Caco-2 (cell line): ENCODE data around the gene GRM5. TPM values are rescaled to one million over a fixed set of nuclear protein-coding genes. Genes with fewer than 3 reads are reported as not detected.

Source experiments
- BruUV-seq: library from RNA; stranded (reverse); fragments of 400-500 nt; replicated peaks from 2 replicates; lab custom pipeline; 2021; lab: Mats Ljungman, UMichigan
- CTCF ChIA-PET: fragments of 300-600 bp; sonication (Branson Sonifier 250); formaldehyde crosslinking; loops from one replicate; lab custom pipeline; 2022; ENCODE audit warnings: antibody characterized with exemption; lab: Charles Lee
- POLR2A ChIA-PET: fragments of 300-600 bp; sonication (Branson Sonifier 250); formaldehyde crosslinking; loops from one replicate; lab custom pipeline; 2022; ENCODE audit warnings: antibody characterized with exemption; lab: Charles Lee
- DNase-seq, 2 experiments: peaks; one replicate each; pipeline versions ENCODE4 v3.0.0 to v3.0.0-alpha.2; 2020 to 2022
- H3K27me3 ChIP-seq: replicated peaks from 2 replicates; pipeline ENCODE4 v1.6.0; 2011; ENCODE audit warnings: low read length; ENCODE audit not compliant: control insufficient read depth, insufficient read depth
- H3K36me3 ChIP-seq: 2 replicates; pipeline ENCODE4 v1.5.1; 2011; ENCODE audit warnings: low read length; ENCODE audit not compliant: control insufficient read depth, insufficient read depth
- H3K4me1 ChIP-seq: fragments of 250-450 bp; sonication (Bioruptor Pico); 2 replicates; pipeline ENCODE4 v1.5.1; 2020; ENCODE audit warnings: mild to moderate bottlenecking
- H3K4me3 ChIP-seq: 2 replicates; pipeline ENCODE4 v1.5.1; 2011; ENCODE audit warnings: low read depth, mild to moderate bottlenecking, control low read depth, low read length
- H3K9me3 ChIP-seq: fragments of 250-450 bp; sonication (Bioruptor Pico); 2 replicates; pipeline ENCODE4 v1.5.1; 2020; ENCODE audit warnings: mild to moderate bottlenecking, moderate library complexity
- H3K27ac Mint-ChIP-seq: one replicate; pipeline ENCODE4 v1.8.0; 2022; ENCODE audit warnings: mixed read lengths; ENCODE audit not compliant: unreplicated experiment
- H3K27me3 Mint-ChIP-seq: one replicate; pipeline ENCODE4 v1.8.0; 2022; ENCODE audit warnings: mixed read lengths; ENCODE audit not compliant: insufficient read depth, unreplicated experiment
- H3K36me3 Mint-ChIP-seq: one replicate; pipeline ENCODE4 v1.8.0; 2022; ENCODE audit warnings: mild to moderate bottlenecking, mixed read lengths; ENCODE audit not compliant: insufficient read depth, unreplicated experiment
- H3K4me1 Mint-ChIP-seq: one replicate; pipeline ENCODE4 v1.8.0; 2022; ENCODE audit warnings: low read depth, mixed read lengths; ENCODE audit not compliant: unreplicated experiment
- H3K4me3 Mint-ChIP-seq: one replicate; pipeline ENCODE4 v1.8.0; 2022; ENCODE audit warnings: mild to moderate bottlenecking, moderate library complexity, mixed read lengths; ENCODE audit not compliant: unreplicated experiment
- H3K9me3 Mint-ChIP-seq: one replicate; pipeline ENCODE4 v1.8.0; 2022; ENCODE audit warnings: mixed read lengths; ENCODE audit not compliant: unreplicated experiment
- intact Hi-C: fragments of 100-400 bp; cut with micrococcal nuclease; formaldehyde crosslinking; loops from one replicate; pipeline ENCODE4 v1.10.0; 2022; ENCODE audit not compliant: unreplicated experiment
- total RNA-seq: library from RNA; stranded (reverse); gene quantifications from 2 replicates; pipeline ENCODE4 v1.2.3, GENCODE V29; 2022
- TF ChIP-seq, protein P1 (sequence below), 2 experiments: fragments of 200-600 bp in 1 of 2; IDR thresholded peaks; 1 replicate in 1 of 2; 2 replicates in 1 of 2; pipeline versions ENCODE4 v1.5.1 to v1.8.0; 2011 to 2022; ENCODE audit warnings: antibody characterized with exemption in 1 of 2, control low read depth in 1 of 2, inconsistent platforms in 1 of 2, low read depth in 1 of 2, low read length in 1 of 2, mild to moderate bottlenecking in 1 of 2, moderate library complexity in 1 of 2; ENCODE audit not compliant: insufficient read depth in 1 of 2, severe bottlenecking in 1 of 2, unreplicated experiment in 1 of 2

GRM5 gene
- total RNA-seq, 1 experiment from 2014 or later = not detected

GRCh38 chr11:88482871-88483301, 582.9 kb downstream of the GRM5 start:
- DNase-seq = no peak
- BruUV-seq = no TSS peak
- Histone ChIP-seq H3K36me3 (no peaks in the 10 kb centered on the region), H3K4me1 (no peaks in the 10 kb centered on the region), H3K27me3 (no peaks in the 10 kb centered on the region), H3K4me3 (no peak overlapping the region), H3K9me3 (no peaks in the 10 kb centered on the region)
- TF ChIP-seq, protein P1, sequence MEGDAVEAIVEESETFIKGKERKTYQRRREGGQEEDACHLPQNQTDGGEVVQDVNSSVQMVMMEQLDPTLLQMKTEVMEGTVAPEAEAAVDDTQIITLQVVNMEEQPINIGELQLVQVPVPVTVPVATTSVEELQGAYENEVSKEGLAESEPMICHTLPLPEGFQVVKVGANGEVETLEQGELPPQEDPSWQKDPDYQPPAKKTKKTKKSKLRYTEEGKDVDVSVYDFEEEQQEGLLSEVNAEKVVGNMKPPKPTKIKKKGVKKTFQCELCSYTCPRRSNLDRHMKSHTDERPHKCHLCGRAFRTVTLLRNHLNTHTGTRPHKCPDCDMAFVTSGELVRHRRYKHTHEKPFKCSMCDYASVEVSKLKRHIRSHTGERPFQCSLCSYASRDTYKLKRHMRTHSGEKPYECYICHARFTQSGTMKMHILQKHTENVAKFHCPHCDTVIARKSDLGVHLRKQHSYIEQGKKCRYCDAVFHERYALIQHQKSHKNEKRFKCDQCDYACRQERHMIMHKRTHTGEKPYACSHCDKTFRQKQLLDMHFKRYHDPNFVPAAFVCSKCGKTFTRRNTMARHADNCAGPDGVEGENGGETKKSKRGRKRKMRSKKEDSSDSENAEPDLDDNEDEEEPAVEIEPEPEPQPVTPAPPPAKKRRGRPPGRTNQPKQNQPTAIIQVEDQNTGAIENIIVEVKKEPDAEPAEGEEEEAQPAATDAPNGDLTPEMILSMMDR (IDR thresholded peaks at IDR 0.05; ENCODE audit: insufficient read depth in 1 of 2, low read depth in 1 of 2, low read length in 1 of 2, severe bottlenecking in 1 of 2, unreplicated experiment in 1 of 2) = no peak
- Mint-ChIP-seq H3K4me1 (no peaks in the 10 kb centered on the region), H3K27me3 (peaks cover 7% of the 10 kb centered on the region), H3K9me3 (no peaks in the 10 kb centered on the region), H3K36me3 (no peaks in the 10 kb centered on the region), H3K27ac (no peak overlapping the region), H3K4me3 (no peak overlapping the region)
- POLR2A ChIA-PET = no interaction called here
- CTCF ChIA-PET = no interaction called here
- intact Hi-C loops = no loop called here

DNA sequence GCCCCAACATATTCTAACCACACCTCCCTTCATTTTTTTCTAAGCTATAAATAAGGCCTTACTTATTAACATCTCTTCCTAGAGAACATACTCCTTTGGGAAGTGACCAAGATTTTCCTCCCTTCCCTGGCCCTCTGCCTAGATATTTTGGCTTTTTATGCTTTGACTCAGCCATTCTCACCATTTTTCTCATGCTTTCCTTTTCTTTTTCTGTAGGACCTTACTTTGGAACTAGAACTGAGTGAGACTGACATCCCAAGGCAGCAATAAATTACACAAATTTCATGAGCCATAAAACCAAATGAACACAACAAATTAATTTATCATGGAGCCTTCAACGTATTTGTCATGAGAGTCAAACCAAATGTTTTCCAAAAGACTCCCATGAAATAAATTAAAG, 585.6 kb downstream of the GRM5 start:
- Mint-ChIP-seq H3K27me3 (peaks cover 3% of the 10 kb centered on the region), H3K4me3 (no peak overlapping the region), H3K36me3 (no peaks in the 10 kb centered on the region), H3K9me3 (no peaks in the 10 kb centered on the region), H3K4me1 (no peaks in the 10 kb centered on the region), H3K27ac (no peak overlapping the region)
- no peak overlapping the region for H3K4me3 ChIP-seq
- H3K36me3 ChIP-seq = no peaks in the 10 kb centered on the region
- ChIA-PET POLR2A (no interaction called here), CTCF (no interaction called here)
- H3K4me1 ChIP-seq = no peaks in the 10 kb centered on the region
- H3K9me3 ChIP-seq = no peaks in the 10 kb centered on the region
- BruUV-seq = no TSS peak
- intact Hi-C loops = no loop called here
- no peak for DNase-seq
- no peaks in the 10 kb centered on the region for H3K27me3 ChIP-seq
- TF ChIP-seq, protein P1 (IDR thresholded peaks at IDR 0.05; ENCODE audit: insufficient read depth in 1 of 2, low read depth in 1 of 2, low read length in 1 of 2, severe bottlenecking in 1 of 2, unreplicated experiment in 1 of 2) = no peak

DNA sequence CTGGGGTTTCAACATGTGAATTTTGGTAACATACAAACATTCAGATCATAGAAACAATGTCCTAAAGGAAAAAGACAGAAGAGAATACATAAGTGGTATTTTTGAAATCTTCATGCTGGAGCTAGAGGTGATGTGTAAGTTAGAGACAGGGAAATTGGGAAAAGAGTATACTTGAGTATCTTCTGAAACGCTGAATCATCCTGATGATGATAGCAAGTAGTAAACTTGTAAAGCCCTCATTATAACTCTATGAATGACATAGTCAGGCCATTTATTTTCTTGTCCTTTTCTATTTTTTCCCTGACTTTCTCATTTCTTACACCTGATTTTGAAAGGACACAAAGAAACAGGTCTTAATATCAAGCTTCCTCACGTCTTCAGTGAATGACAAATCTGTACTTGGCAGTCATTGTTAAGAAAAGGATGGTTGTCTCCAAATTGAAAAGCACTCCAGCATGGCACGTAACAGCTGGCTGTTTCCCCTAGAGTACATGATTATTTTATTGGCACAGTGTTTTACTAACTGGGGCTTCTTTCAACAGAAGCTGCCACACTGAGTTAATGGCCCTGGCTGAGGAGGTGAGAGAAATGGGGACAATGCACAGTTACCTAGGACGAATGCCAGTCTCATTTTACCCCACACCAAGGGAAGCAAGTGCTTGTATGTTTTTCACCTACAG, 587.5 kb downstream of the GRM5 start:
- Histone ChIP-seq H3K27me3 (no peaks in the 10 kb centered on the region), H3K9me3 (no peaks in the 10 kb centered on the region), H3K4me3 (no peak overlapping the region), H3K4me1 (no peaks in the 10 kb centered on the region), H3K36me3 (no peaks in the 10 kb centered on the region)
- ChIA-PET CTCF (no interaction called here), POLR2A (no interaction called here)
- Mint-ChIP-seq H3K4me1 (no peaks in the 10 kb centered on the region), H3K9me3 (no peaks in the 10 kb centered on the region), H3K27ac (no peak overlapping the region), H3K4me3 (no peak overlapping the region), H3K36me3 (no peaks in the 10 kb centered on the region), H3K27me3 (peaks cover 10% of the 10 kb centered on the region)
- no peak for DNase-seq
- TF ChIP-seq, protein P1 (IDR thresholded peaks at IDR 0.05; ENCODE audit: insufficient read depth in 1 of 2, low read depth in 1 of 2, low read length in 1 of 2, severe bottlenecking in 1 of 2, unreplicated experiment in 1 of 2) = no peak
- intact Hi-C loops = no loop called here
- BruUV-seq = no TSS peak
